Pulmonary artery endothelial cell (primary cell): ENCODE data around the gene TEX19. TPM values are rescaled to one million over a fixed set of nuclear protein-coding genes. Genes with fewer than 3 reads are reported as not detected.

Source experiments
- DNase-seq: peaks from one replicate; pipeline ENCODE4 v3.0.0-alpha.2; 2011; ENCODE audit warnings: low read depth, low spot score
- total RNA-seq: library from RNA; depleted of rRNA; stranded (reverse); fragments of >200 nt; gene quantifications from 2 replicates; pipeline ENCODE4 v1.2.3, GENCODE V29; 2014

TEX19 gene
- total RNA-seq, 1 donor from 2014 or later, result not detected

DNA sequence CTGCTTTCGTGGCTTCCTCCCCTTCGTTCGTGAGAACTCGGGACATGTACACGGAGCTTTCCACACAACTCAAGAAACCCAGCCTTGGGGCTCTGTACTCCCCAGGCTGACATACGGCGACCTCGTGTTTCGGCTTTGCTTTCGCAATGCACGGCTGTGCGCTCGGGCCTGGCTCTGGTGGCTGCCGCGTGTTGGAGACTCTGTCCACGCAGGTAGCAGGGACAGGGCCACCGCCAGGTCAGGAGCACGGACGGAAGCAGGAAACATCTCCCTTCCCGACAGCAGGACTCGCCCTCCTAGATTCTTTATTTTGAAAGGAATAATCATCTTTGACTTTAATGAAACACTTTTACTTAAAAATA, 29.9 kb downstream of the TEX19 start:
- DNase-seq, result no peak

DNA sequence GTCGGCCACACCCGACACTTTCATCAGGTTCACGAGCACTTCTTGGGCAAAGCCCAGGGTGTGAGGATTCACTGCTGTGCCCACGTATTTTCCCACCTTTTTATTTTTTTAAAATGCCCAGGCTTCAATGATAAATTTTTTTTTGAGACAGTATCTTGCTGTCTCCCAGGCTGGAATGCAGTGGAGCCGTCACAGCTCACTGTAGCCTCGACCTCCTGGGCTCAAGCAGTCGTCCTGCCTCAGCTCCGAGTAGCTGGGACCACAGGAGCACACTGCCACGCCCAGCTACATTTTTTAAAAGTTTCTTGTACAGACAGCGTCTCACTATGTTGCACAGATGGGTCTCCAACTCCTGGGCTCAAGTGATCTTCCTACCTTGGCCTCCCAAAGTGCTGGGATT, 30.3 kb downstream of the TEX19 start:
- no peak for DNase-seq

DNA sequence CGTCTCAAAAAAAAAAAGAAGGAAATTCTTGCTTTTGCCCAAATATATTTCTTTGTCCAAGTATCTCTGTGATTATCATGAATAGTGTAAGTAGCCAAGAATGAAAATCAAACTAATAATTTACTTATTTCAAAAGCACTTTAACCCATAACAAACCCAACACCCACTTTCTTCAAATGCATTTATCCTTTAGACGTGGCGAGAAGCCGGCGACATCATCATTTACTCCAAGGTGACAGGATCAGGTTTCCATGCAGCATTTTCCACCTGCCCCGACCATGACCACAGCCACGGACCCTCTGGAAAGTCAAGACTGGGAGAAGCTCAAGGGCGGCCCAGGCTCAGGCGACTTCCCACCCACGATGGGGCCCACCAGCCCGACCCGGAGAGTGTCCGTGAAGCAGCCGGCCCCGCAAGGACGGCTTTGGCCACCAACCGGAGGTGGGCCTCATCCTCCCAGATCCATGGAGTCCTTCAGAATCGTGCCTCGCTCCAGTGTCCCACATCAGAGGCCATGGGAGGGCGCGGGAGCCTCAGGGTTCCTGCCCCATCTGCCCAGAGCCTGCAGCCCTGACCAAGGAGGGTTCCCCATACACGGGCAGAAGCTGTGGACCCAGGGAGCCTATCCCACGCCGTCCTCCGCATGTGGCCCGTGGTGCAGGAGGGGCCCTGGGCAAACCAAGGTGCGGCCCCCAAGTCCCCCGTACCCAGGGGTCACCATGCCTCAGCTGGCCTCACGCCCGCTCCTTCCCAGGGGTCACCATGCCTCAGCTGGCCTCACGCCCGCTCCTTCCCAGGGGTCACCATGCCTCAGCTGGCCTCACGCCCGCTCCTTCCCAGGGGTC, 31.2 kb downstream of the TEX19 start:
- no peak for DNase-seq

DNA sequence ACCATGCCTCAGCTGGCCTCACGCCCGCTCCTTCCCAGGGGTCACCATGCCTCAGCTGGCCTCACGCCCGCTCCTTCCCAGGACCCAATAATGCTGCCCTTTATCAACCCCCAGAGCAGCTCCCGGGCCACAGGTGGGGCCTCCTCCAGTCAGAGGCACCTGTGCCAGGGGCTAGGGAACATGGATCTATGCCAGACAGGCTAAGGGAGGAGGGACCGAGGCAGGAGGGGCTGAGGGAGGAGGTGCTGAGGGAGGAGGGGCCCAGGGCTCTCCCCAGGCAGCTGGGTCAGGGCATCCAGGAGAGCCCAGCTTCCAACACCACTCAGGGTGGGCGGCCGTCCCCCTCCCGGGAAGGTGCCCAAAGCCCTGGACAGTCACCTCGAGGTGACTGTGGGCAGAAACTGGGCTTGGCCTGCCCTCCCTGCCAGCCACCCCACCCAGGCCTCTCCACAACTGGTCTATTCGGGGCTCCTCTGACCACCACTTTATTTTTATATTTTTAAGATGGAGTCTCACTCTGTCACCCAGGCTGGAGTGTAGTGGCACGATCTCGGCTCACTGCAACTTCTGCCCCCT, 31.9 kb downstream of the TEX19 start:
- no peak for DNase-seq

DNA sequence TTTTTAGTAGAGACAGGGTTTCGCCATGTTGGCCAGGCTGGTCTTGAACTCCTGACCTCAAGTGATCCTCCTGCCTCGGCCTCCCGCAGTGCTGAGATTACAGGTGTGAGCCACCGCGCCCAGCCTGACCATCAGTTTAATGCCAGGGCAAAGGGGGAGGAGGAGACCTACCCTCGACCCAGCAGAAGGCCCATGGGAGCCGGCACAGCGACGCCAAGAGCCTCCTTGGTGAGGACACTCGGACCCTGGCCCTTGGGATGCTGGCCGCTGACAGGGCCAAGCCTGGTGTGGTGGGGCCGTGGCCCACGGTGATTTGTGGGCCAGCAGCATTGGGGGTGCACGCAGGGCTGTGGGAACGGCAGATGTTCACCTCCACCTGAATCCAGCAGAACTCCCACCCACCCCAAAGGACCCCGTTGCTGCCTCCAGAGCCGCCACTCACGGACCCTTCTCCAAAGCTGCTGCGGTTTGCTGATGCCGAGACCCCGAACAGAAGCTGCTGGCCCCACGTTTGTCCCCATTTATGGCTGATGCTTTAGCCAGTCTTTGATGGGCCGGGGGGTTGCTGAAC, 32.5 kb downstream of the TEX19 start:
- DNase-seq, result no peak

DNA sequence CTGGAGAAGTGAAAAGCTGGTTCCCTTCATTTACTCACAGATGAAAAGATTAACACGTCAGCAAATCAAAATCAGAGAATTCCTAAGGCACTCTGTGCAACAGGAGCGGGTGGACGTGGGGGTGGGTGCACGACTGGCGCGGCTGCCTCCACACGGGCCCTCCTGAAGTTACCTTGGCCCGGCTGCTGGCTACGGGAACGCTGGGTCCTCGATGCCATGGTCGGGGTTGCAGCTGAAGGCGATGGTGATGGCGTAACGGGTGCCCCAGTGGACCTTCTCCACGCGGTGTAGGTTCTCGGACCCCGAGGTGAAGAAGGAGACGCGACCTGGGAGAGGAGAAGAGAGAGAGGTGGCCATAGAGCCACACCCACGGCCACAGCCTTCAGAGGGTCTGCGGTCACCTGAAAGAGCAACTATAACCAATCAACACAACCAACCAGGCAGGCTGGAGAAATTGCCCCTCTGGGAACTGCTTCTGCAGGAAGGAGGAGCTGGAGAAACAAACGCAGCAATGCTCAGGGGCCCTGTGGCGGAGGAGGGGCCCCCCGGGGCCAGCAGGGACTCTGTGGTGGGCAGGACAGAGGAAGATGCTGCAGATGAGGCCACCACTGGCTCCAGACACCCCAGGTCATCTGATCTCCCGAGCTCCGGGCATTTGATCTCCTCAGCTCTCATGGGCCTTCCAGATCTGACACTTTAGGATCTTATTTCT, 33.3 kb downstream of the TEX19 start:
- DNase-seq, result no peak

DNA sequence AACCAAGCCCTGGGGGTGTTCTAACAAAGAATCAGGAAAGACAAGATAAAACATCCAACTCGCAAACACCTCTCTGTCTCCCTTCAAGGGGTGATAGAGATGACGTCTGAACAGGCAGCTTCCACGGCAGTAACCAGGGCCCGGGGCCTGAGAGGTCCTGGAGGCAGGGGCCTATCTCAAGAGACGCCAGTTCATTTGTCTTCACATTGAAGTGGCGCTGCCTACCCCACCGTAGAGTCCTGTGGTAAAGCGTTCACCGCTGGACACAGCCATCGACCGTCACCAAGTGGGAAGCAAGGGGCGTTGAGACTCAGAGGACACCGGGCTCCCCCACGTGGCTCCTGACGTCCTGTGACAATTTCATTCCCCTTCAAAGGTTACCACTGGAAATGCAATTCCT, 33.9 kb downstream of the TEX19 start:
- DNase-seq, result no peak

DNA sequence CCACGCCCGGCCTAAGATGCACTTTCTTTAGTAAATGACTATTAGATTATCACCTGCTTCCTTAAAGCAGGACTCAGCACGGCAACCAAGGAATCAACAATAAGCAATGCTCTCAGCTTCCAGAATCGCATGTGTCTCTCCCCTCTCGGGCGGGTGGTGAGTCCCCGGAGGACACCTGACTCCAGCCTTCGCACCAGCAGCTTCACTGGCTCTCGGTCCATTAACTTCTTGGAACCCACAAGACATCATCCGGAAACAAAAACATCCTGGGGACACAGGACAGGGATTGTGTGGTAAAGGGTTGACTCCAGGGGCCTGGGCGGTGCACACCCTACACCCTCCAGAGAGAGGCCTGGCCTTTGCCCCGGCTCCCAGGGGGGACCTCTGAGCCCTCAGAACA, 35.2 kb downstream of the TEX19 start:
- no peak for DNase-seq

DNA sequence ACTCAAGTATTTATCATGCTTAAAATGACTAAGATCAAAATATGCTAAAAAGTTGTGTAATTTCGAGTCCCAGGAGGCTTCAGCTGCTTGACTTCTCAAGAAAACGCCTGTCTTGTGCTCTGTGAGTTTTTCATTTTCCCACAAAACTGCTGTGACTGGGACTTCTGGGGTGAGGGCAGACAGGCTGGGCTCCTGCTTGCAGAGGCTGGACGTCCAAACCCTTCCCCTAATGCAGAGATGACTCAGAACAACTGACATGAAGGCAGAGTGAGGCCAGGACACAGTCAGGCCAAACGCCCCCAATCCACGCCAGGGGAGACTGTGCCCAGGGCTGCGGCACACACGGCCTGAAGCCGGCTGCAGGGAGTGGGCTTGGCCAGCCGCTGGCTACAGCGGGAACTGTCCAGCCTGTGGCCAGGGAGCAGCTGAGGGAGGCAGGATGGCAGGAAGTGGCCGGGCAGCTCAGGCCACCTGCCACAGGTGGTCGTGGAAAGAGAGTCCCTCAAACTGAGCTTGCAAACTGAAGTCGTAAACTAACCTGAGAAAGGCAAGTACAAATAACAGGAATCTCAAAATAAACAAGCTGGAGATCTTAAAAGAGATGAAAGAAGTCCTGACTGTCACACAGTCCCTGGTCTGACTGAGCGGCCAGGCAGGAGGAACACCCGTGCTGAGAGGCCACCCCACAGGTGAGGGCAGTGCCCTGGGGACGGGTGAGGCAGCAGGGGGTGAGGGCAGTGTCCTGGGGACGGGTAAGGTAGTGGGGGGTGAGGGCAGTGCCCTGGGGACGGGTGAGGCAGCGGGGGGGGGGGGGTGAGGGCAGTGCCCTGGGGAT, 37.8 kb downstream of the TEX19 start:
- no peak for DNase-seq

DNA sequence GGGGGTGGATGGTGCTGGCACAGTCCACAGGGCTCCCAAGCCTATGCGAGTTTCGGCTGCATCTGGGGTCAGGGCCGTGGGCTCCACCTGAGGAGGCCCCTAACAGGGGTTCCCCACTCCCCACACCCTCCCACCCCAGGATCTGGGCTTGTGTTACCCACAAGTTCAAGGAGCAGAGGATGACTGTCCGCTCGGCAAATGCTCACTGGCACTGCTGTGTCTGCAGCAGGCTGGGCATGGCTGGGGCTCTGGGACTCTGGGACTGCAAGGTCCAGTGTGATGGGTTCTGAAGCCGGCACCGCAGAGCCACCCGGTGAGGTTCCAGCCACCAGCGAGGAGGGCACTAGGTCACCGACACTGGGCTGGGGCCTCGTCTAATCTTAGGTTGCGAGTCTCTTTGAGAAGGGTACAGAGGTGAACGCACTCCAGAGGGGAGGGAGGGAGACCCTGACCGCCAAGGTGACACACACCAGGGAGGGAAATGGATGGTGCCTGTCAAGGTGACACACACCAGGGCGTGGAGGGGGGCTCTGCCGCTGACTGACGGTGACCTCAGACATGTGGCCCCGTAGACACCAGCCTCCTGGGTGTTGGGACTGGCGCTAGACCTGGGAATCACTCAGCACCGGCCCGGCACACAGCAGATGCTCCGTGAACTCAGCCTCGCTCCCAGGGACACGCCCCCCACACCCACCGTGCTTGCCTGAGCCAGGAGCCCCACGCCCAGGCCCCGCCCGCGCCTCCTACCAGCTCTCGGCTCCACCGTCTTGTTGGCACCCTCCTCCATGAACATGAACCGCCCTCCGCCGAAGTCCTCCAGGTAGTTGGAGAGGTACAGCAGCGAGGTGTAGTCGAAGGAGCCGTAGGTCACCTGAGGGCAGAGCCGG, 38.6 kb downstream of the TEX19 start:
- DNase-seq, result no peak

DNA sequence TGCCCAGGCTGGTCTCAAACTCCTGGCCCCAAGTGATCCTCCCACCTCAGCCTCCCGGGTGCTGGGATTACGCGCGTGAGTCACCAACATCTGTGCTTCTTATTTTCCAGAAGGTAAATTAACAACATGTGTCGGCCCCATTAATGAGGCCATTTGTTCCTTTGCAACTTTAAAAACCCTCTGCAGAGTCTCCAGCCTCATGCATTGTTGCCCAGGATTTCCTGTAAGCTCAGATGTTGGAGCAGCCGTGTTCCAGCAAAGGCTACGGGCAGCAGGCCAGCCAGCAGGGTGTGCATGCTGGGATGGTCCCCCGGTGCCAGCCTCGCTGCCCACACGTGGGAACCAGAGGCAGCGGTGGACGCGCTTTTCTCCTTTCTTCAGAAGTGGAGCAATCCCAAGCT, 40.0 kb downstream of the TEX19 start:
- no peak for DNase-seq

DNA sequence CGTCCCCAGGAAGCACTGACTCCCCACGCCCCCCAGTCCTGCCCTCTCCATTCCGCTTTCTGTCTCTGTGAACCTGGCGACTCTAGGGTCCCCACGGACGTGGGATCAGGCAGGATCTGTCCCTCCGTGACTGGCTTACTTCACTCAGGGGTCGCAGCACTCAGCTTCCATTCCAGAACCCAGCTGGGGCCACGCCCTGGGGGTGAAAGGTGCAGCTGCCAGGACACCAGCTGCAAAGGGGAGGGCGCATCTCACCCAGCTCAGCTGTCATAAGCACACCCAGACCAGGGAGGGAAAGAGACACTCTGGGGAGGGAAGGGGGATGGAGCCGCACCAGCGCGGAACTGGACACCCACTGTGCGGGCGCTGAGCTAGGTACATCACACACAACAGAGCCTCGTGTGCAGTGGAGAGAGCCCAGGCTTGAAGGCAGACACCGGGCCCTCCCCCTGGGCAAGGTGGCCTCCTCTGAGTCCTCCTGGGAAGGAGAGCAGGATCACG, 40.6 kb downstream of the TEX19 start:
- DNase-seq, result no peak

DNA sequence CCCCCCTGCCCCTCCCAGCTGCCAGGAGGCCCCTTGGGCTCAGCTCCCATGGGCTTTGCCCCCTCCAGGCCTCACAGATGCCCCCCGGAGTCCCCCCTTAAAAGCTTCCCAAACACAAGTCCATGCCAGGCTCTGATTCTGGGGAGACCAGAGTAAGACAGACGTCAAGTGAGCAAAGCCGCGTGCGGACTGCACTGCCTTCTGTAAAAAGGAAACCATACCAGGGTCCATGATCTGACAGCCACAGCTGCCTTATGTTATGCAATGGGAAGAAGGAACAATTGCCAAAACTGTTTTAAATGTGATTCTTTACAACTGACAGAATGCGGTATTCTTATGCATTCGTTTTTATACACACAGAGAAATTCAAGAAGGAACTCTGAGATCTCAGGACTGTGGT, 41.2 kb downstream of the TEX19 start:
- DNase-seq, result no peak

DNA sequence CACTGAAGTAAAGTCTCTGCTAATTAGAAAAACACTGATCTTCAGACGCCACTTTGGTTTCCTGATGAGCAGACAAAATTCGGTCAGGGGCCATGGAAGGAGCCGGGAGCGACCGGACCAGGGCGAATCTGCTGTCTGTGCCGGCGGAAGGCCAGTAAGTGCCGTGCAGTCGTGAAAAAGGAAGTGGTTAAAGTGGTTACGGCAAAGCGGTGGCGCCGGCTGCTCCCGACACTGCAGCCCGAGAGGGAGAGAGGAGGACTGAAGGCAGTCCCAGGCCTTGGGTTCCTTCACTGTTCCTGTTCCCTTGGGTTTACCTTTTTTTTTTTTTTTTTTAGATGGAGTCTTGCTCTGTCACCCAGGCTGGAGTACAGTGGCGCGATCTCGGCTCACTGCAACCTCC, 41.8 kb downstream of the TEX19 start:
- DNase-seq, result no peak

DNA sequence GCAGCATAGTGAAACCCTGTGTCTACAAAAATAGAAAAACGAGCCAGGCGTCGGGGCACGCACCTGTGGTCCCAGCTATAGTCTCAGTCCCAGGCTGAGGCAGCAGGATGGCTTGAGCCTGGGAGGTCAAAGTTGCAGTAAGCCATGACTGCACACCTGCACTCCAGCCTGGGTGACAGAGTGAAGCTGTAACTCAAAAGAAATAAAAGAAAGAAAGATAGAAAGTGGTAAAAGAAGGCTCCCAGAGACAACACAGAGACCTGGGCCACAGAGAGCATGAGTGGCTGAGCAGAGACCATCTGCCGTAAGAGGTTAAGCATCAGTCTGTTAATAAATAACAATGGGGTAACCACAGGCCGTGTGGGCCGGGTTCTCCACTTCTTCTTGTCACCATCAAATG, 43.8 kb downstream of the TEX19 start:
- DNase-seq, result no peak

DNA sequence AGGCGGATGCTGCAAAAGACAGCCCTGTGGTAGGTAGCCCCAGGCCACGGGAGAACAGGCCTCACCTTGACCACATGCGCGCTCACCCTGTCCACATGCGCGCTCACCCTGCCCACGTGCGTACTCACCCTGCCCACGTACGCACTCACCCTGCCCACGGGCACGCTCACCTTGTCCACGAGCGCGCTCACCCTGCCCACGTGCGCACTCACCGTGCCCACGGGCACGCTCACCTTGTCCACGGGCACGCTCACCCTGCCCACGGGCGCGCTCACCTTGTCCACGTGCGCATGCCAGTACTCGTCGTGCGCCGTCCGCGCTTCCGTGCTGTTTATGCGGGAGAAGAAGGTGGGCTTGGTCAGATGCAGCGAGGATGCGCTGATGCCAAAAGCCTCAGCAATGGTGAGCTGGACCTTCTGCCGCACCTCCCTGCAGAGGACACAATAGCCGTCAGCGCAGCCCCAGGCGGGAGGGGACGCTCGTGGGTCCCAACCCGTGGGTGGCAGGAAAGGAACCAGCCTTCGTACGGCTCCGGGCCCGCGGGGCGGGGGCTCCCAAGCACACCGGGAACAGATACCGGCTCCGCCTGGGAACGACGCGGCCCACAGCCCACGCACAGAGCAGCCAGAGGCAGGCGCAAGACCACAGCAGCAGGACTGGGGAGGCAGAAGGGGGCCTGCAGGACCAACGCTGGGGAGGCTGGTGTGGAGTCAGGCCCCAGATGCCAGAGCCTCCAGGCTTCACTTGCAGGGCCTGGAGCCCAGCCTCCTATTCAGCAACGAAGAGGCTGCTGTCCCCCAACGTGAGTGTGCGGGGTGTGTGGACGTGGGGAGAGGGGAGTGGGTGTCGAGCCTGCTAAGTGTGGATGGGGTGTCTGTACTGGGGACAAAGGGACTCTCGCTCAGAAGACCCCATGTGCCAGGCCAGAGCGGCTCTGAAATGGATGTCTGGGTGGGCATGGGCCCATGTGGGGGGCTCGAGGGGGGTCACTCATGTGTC, 44.9 kb downstream of the TEX19 start:
- no peak for DNase-seq

DNA sequence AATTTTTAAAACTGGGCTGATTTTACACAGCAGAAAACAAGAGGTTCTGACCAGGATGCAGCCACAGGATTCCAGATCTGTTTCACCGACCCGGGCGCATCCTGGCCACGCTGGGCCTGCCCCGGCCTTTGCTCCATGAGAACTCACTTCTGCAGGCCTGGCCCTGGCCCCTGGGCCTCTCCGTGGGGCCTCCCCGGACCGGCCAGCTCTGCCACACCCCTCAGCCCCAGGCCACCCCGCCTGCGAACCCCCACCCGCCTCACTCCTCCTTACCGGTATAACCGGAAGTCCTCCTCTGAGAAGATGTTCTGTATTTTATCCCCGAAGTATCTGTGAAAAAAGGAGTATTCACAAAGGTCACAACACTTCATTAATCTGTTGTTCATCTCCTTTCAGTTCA, 46.0 kb downstream of the TEX19 start:
- no peak for DNase-seq

DNA sequence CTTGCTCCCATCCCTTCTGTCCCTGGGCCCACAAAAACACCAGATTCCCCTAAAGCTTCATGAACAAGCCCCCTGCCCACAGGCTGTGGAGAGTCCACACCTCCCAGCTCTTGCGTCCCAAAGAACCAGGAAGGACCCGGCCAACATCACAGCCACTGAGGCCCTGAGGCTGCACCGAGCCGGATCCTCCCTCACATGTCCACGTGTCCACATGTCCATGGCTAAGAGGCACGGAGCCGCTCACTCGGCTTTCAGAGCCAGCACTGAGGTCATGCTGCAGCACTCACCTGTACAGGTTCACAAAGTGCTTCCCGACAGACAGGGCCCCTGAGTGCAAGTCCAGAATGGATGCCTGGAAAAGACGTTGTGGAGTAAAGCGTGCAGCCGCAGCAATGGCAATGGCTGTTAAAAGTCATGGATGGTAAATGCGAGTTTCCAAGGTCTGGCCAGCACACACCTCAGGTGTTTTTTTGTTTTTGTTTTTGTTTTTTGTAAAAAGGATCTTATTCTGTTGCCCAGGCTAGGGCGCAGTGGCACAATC, 47.2 kb downstream of the TEX19 start:
- no peak for DNase-seq

DNA sequence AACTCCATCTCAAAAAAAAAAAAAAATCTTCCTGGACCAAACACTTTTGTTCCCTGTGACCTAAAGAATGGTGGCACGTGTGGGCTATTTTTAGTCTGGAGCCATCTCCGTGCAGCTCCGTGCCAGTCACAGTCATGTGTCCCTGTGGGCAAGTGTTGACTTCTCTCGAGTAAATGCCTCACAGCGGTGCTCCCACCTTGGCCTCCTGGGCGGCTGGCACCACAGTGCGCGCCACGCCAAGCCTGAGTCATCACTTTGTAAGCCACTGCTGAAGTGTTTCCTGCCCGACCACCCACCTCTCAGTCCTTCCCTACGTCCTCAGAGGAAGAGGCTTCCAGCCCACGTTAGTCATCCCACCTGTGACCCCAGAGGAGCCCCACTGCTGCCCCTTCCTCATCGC, 48.2 kb downstream of the TEX19 start:
- DNase-seq, result no peak
